SU-DHL-6 (cell line): ENCODE results near the gene TMEM163.

Source experiments
- H2AFZ ChIP-seq: fragments of 200-600 bp; sonication (generic); 2 replicates; pipeline ENCODE4 v1.6.1; 2014; ENCODE audit warnings: low read depth, mild to moderate bottlenecking, moderate library complexity, mixed read lengths, antibody characterized with exemption, low read length; ENCODE audit not compliant: severe bottlenecking
- H3F3A ChIP-seq: fragments of 200-600 bp; shearing (Covaris generic); 2 replicates; pipeline ENCODE4 v1.6.0; 2016; ENCODE audit warnings: antibody characterized with exemption, mild to moderate bottlenecking; ENCODE audit not compliant: insufficient read depth
- H3K27ac ChIP-seq: fragments of 200-600 bp; sonication (generic); 2 replicates; pipeline ENCODE4 v1.5.1; 2016; ENCODE audit warnings: low read depth, mild to moderate bottlenecking, low read length, moderate library complexity, mixed read lengths
- H3K27me3 ChIP-seq: fragments of 200-600 bp; sonication (generic), shearing (Covaris generic); 2 replicates; pipeline ENCODE4 v1.6.0; 2014; ENCODE audit warnings: mild to moderate bottlenecking, low read length
- H3K36me3 ChIP-seq: fragments of 200-600 bp; sonication (generic); 2 replicates; pipeline ENCODE4 v1.6.1; 2014; ENCODE audit warnings: mild to moderate bottlenecking, low read length, mixed read lengths
- H3K4me2 ChIP-seq: fragments of 300-600, 200-600 bp; shearing (Covaris generic), sonication (generic); 2 replicates; pipeline ENCODE4 v1.6.0; 2014; ENCODE audit warnings: low read length, low read depth, mild to moderate bottlenecking; ENCODE audit not compliant: poor library complexity, severe bottlenecking
- H3K4me3 ChIP-seq: fragments of 200-600 bp; sonication (generic); 2 replicates; pipeline ENCODE4 v1.5.1; 2014; ENCODE audit warnings: antibody characterized with exemption, low read length, mild to moderate bottlenecking, mixed read lengths; ENCODE audit not compliant: insufficient read depth, poor library complexity, severe bottlenecking
- H3K79me2 ChIP-seq: fragments of 200-600 bp; sonication (generic); 2 replicates; pipeline ENCODE4 v1.6.1; 2014; ENCODE audit warnings: mild to moderate bottlenecking, low read length, moderate library complexity; ENCODE audit not compliant: insufficient read depth
- H3K9ac ChIP-seq: fragments of 200-600 bp; sonication (generic); 2 replicates; pipeline ENCODE4 v1.7.0; 2014; ENCODE audit warnings: mild to moderate bottlenecking, low read length
- H3K9me2 ChIP-seq: fragments of 200-600 bp; sonication (generic); replicated peaks from 2 replicates; pipeline ENCODE4 v1.6.1; 2014; ENCODE audit warnings: low read length; ENCODE audit not compliant: insufficient read depth
- H3K9me3 ChIP-seq: fragments of 200-600 bp; sonication (generic); 2 replicates; pipeline ENCODE4 v1.6.1; 2014; ENCODE audit warnings: low read length, mixed read lengths; ENCODE audit not compliant: insufficient read depth
- H4K20me1 ChIP-seq: fragments of 200-600 bp; sonication (generic); 2 replicates; pipeline ENCODE4 v1.6.1; 2014; ENCODE audit warnings: low read depth, mild to moderate bottlenecking, antibody characterized with exemption, low read length, moderate library complexity, mixed read lengths
- CTCF ChIP-seq: fragments of 200-600 bp; sonication (generic); IDR thresholded peaks from one replicate; pipeline ENCODE4 v1.5.1; 2017; ENCODE audit warnings: antibody characterized with exemption, mild to moderate bottlenecking, low read length, moderate library complexity; ENCODE audit not compliant: insufficient read depth, poor library complexity, severe bottlenecking
- EZH2phosphoT487 ChIP-seq: fragments of 200-600 bp; sonication (generic), shearing (Covaris generic); conservative IDR thresholded peaks from 2 replicates; pipeline ENCODE4 v1.6.1; 2018; ENCODE audit warnings: mild to moderate bottlenecking, antibody characterized with exemption, low read length, moderate library complexity, mixed read lengths

TMEM163 gene

DNA sequence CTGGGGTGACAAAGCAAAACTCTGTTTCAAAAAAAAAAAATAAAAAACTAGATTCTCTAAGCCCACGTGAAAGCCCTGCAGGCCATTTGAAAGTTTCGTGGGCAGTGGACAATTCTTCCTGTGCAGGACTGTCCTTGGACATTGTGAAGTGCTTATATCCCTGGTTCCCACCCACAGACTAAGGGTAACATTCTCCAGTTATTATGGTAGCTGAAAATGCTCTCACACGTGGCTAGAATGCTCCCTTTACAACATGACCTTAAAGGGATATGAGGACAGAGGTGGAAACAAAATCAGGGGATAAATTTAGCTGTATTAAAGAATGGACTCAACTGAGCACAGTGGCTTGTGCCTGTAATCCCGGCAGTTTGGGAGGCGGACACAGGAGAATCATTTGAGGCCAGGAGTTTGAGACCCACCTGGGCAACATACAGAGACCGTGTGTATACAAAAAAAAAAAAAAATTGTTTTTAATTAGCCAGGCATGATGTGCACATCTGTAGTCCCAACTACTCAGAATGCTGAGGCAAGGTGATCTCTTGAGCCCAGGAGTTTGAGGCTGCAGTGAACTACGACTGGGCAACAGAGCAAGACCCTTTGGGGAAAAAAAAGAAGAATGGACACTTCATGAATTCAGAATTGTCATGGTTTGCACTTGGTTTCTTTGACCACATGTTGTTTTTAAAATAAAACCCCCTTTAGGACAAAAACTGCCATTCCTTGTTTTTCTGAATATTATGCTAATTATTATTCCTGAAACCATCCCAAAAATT, 297.1 kb downstream of the TMEM163 start:
- Histone ChIP-seq H3K9ac (no peak overlapping the region), H3K79me2 (no peaks in the 10 kb centered on the region), H3K27me3 (no peaks in the 10 kb centered on the region), H3F3A (no peaks in the 10 kb centered on the region), H2AFZ (no peak overlapping the region), H3K36me3 (no peaks in the 10 kb centered on the region; the same call in 1 of the 2 replicates), H3K27ac (no peak overlapping the region), H3K9me3 (no peaks in the 10 kb centered on the region), H4K20me1 (no peaks in the 10 kb centered on the region), H3K4me2 (no peak overlapping the region), H3K9me2 (no peaks in the 10 kb centered on the region), H3K4me3 (no peak overlapping the region)
- TF ChIP-seq EZH2phosphoT487 (no peak), CTCF (no peak)

DNA sequence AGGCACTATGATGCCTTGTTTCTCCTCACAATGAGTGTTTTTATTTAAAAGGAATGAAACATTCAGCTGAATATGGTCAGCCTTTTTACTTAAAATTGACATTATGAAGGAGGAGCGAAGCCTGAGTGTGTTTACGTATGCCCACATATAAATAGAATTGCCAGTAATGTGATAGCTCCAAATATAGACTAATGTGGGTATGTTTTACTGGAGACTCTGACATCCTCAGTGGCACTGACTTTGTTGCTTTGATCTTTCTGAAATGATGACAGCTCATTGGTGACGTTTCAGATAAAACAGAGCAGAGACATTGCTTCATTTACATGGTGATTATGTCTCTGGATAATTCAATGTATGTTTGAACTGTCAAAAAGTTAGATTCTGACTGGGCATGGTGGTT, 297.9 kb downstream of the TMEM163 start:
- Histone ChIP-seq H3K36me3 (no peaks in the 10 kb centered on the region; the same call in 1 of the 2 replicates), H3K27me3 (no peaks in the 10 kb centered on the region), H3K27ac (no peak overlapping the region), H2AFZ (no peak overlapping the region), H3K4me2 (no peak overlapping the region), H3K9me3 (no peaks in the 10 kb centered on the region), H3F3A (no peaks in the 10 kb centered on the region), H3K4me3 (no peak overlapping the region), H3K79me2 (no peaks in the 10 kb centered on the region), H3K9me2 (no peaks in the 10 kb centered on the region), H4K20me1 (no peaks in the 10 kb centered on the region), H3K9ac (no peak overlapping the region)
- no peak for TF ChIP-seq CTCF
- TF ChIP-seq EZH2phosphoT487, result no peak

DNA sequence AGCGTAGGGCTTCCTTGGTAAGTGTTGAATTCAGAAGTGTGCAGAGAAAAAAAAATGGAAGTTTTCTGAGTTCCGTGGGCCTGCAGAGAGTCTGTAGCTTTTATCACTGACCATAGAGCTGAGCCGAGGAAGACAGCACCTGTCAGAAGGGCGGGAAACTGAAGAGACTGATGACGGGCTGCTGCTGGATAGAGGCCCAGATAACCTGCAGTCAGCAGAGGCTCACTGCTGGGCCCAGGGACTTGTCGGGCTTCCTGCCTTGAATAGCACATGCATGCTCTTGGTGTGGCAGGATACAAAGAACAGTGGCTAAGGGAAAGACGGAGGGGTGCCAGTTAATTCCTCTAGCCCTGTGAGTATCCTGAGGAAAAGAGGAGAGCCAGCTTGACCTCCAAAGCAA, 298.5 kb downstream of the TMEM163 start:
- Histone ChIP-seq H3K4me3 (no peak overlapping the region), H3K27me3 (no peaks in the 10 kb centered on the region), H3K79me2 (no peaks in the 10 kb centered on the region), H3K9ac (no peak overlapping the region), H4K20me1 (no peaks in the 10 kb centered on the region), H3K27ac (no peak overlapping the region), H3K9me3 (no peaks in the 10 kb centered on the region), H3K9me2 (no peaks in the 10 kb centered on the region), H3K4me2 (no peak overlapping the region), H2AFZ (no peak overlapping the region), H3K36me3 (no peaks in the 10 kb centered on the region; the same call in 1 of the 2 replicates), H3F3A (no peaks in the 10 kb centered on the region)
- TF ChIP-seq EZH2phosphoT487 (no peak), CTCF (no peak)
